HL-60 (cell line): ENCODE data around the gene BLZF1.

Experiments
- GABPA ChIP-seq: IDR thresholded peaks from 2 replicates; pipeline ENCODE4 v1.6.1; 2012; ENCODE audit warnings: low read depth
- REST ChIP-seq: IDR thresholded peaks from 2 replicates; pipeline ENCODE4 v1.6.1; 2012; ENCODE audit warnings: low read depth; ENCODE audit not compliant: insufficient replicate concordance
- TF ChIP-seq, protein P1 (sequence below): IDR thresholded peaks from one replicate; pipeline ENCODE4 v1.5.1; 2011; ENCODE audit warnings: low read length, control low read depth, inconsistent platforms; ENCODE audit not compliant: insufficient read depth

DNA sequence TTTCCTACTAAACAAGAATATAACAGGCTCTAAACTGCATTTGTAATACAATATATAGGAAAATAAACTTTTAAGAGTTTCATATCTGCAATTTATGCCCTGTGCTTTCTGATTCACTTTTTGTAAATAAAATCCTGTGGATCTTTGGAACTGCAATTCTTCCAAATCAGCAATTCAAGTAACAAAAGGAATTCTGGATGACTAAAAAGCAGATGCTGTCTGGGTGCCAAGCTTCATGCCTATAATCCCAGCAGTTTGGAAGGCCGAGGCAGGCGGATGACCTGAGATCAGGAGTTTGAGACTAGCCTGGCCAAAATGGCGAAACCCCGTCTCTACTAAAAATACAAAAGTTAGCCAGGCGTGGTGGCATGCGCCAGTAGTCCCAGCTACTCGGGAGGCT lies 6.7 kb upstream of the BLZF1 start:
- TF ChIP-seq REST (no peak), GABPA (no peak)
- TF ChIP-seq, protein P1, sequence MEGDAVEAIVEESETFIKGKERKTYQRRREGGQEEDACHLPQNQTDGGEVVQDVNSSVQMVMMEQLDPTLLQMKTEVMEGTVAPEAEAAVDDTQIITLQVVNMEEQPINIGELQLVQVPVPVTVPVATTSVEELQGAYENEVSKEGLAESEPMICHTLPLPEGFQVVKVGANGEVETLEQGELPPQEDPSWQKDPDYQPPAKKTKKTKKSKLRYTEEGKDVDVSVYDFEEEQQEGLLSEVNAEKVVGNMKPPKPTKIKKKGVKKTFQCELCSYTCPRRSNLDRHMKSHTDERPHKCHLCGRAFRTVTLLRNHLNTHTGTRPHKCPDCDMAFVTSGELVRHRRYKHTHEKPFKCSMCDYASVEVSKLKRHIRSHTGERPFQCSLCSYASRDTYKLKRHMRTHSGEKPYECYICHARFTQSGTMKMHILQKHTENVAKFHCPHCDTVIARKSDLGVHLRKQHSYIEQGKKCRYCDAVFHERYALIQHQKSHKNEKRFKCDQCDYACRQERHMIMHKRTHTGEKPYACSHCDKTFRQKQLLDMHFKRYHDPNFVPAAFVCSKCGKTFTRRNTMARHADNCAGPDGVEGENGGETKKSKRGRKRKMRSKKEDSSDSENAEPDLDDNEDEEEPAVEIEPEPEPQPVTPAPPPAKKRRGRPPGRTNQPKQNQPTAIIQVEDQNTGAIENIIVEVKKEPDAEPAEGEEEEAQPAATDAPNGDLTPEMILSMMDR: no peak
